Measurements from ENCODE around the gene OTOS.

The OTOS gene

GRCh38 chr2:240156435-240157146, 16.1 kb upstream of the OTOS start:
- CTCF ChIA-PET = interaction anchor here (0.6 kb wide), 2 partner anchors 95 to 169 kb away, joined by 3 read pairs; no protein-coding TSS in a partner anchor
- TF ChIP-seq ZNF384 (IDR thresholded peaks at IDR 0.05) (no peak), NFRKB (IDR thresholded peaks at IDR 0.05) (no peak), TARDBP (IDR thresholded peaks at IDR 0.05) (no peak), FOXM1 (IDR thresholded peaks at IDR 0.05; ENCODE audit: borderline replicate concordance) (no peak), SP1 (IDR thresholded peaks at IDR 0.05) (no peak)
- no peak for DNase-seq (ENCODE audit: extremely low spot score)
- POLR2A ChIA-PET = no interaction called here

- TF ChIP-seq FOXM1 (IDR thresholded peaks at IDR 0.05; ENCODE audit: borderline replicate concordance) (no peak), FOXK2 (IDR thresholded peaks at IDR 0.05) (no peak), HDGF (IDR thresholded peaks at IDR 0.05; ENCODE audit: borderline replicate concordance) (no peak), PKNOX1 (IDR thresholded peaks at IDR 0.05) (no peak), ZNF384 (IDR thresholded peaks at IDR 0.05) (no peak), L3MBTL2 (conservative IDR thresholded peaks at IDR 0.05) (no peak), SP1 (IDR thresholded peaks at IDR 0.05) (no peak), ARNT (IDR thresholded peaks at IDR 0.05) (no peak), BHLHE40 (IDR thresholded peaks at IDR 0.05; ENCODE audit: borderline replicate concordance) (no peak), FOXA1 (IDR thresholded peaks at IDR 0.05) (no peak), SUZ12 (IDR thresholded peaks at IDR 0.05) (no peak), NFRKB (IDR thresholded peaks at IDR 0.05) (no peak), ELF4 (IDR thresholded peaks at IDR 0.05) (no peak)
- CTCF ChIA-PET = interaction anchor here (0.6 kb wide), 1 partner anchor 170 kb away, joined by 3 read pairs; no protein-coding TSS in a partner anchor
- DNase-seq (ENCODE audit: extremely low spot score) = no peak
- POLR2A ChIA-PET = no interaction called here
Observed at GRCh38 chr2:240155745-240156390, 15.4 kb upstream of the OTOS start.

- ChIA-PET CTCF (no interaction called here), POLR2A (no interaction called here)
- no peak for DNase-seq (ENCODE audit: extremely low spot score)
- TF ChIP-seq ARNT (IDR thresholded peaks at IDR 0.05) = no peak
- TF ChIP-seq CTBP1 (IDR thresholded peaks at IDR 0.05; ENCODE audit: borderline replicate concordance) = no peak
- no peak for TF ChIP-seq ZNF384 (IDR thresholded peaks at IDR 0.05)
Observed at GRCh38 chr2:240155048-240155744, 14.7 kb upstream of the OTOS start.

- ChIA-PET POLR2A (no interaction called here), CTCF (no interaction called here)
- TF ChIP-seq LEF1 (IDR thresholded peaks at IDR 0.05; ENCODE audit: borderline replicate concordance) (no peak), SUZ12 (IDR thresholded peaks at IDR 0.05) (no peak), FOXM1 (IDR thresholded peaks at IDR 0.05; ENCODE audit: borderline replicate concordance) (no peak), L3MBTL2 (conservative IDR thresholded peaks at IDR 0.05) (no peak), TARDBP (IDR thresholded peaks at IDR 0.05) (no peak), PKNOX1 (IDR thresholded peaks at IDR 0.05) (no peak), BHLHE40 (IDR thresholded peaks at IDR 0.05; ENCODE audit: borderline replicate concordance) (no peak), FOXA1 (IDR thresholded peaks at IDR 0.05) (no peak), HDGF (IDR thresholded peaks at IDR 0.05; ENCODE audit: borderline replicate concordance) (no peak), CTBP1 (IDR thresholded peaks at IDR 0.05; ENCODE audit: borderline replicate concordance) (no peak), SP1 (IDR thresholded peaks at IDR 0.05) (no peak), FOXK2 (IDR thresholded peaks at IDR 0.05) (no peak), NFRKB (IDR thresholded peaks at IDR 0.05) (no peak), ARNT (IDR thresholded peaks at IDR 0.05) (no peak), ZNF384 (IDR thresholded peaks at IDR 0.05) (no peak), ELF4 (IDR thresholded peaks at IDR 0.05) (no peak)
- DNase-seq (ENCODE audit: extremely low spot score) = no peak
Observed at GRCh38 chr2:240154606-240155005, 14.1 kb upstream of the OTOS start.

- DNase-seq (ENCODE audit: extremely low spot score) = no peak
- ChIA-PET CTCF (no interaction called here), POLR2A (no interaction called here)
- TF ChIP-seq FOXA1 (IDR thresholded peaks at IDR 0.05) = no peak
- no peak for TF ChIP-seq NFRKB (IDR thresholded peaks at IDR 0.05)
- no peak for TF ChIP-seq TARDBP (IDR thresholded peaks at IDR 0.05)
- no peak for TF ChIP-seq L3MBTL2 (conservative IDR thresholded peaks at IDR 0.05)
- TF ChIP-seq FOXK2 (IDR thresholded peaks at IDR 0.05) = no peak
- no peak for TF ChIP-seq CTBP1 (IDR thresholded peaks at IDR 0.05; ENCODE audit: borderline replicate concordance)
- TF ChIP-seq LEF1 (IDR thresholded peaks at IDR 0.05; ENCODE audit: borderline replicate concordance) = no peak
Observed at GRCh38 chr2:240153418-240153817, 13.0 kb upstream of the OTOS start.

- ChIA-PET POLR2A (no interaction called here), CTCF (interaction anchor here (1.2 kb wide), 1 partner anchor 10 kb away, joined by 3 read pairs; no protein-coding TSS in a partner anchor)
- no peak for DNase-seq (ENCODE audit: extremely low spot score)
- TF ChIP-seq TARDBP (IDR thresholded peaks at IDR 0.05) (no peak), ELF4 (IDR thresholded peaks at IDR 0.05) (no peak), CTBP1 (IDR thresholded peaks at IDR 0.05; ENCODE audit: borderline replicate concordance) (no peak), LEF1 (IDR thresholded peaks at IDR 0.05; ENCODE audit: borderline replicate concordance) (no peak), FOXA1 (IDR thresholded peaks at IDR 0.05) (no peak), ZNF384 (IDR thresholded peaks at IDR 0.05) (no peak), SP1 (IDR thresholded peaks at IDR 0.05) (no peak), PKNOX1 (IDR thresholded peaks at IDR 0.05) (no peak), HDGF (IDR thresholded peaks at IDR 0.05; ENCODE audit: borderline replicate concordance) (no peak), NFRKB (IDR thresholded peaks at IDR 0.05) (no peak), SUZ12 (IDR thresholded peaks at IDR 0.05) (no peak), FOXM1 (IDR thresholded peaks at IDR 0.05; ENCODE audit: borderline replicate concordance) (no peak), FOXK2 (IDR thresholded peaks at IDR 0.05) (no peak), L3MBTL2 (conservative IDR thresholded peaks at IDR 0.05) (no peak), ARNT (IDR thresholded peaks at IDR 0.05) (no peak), BHLHE40 (IDR thresholded peaks at IDR 0.05; ENCODE audit: borderline replicate concordance) (no peak)
Observed at GRCh38 chr2:240151477-240152031, 11.1 kb upstream of the OTOS start.

Data from HEK293T (cell line).